Panc1 (cell line): ENCODE measurements around the gene UGT1A9. TPM values are rescaled to one million over a fixed set of nuclear protein-coding genes. Genes with fewer than 3 reads are reported as not detected.

ENCODE experiments used
- ATAC-seq: fragments of 200-7000 bp; cut with Tn5 transposase; 2 replicates; pipeline ENCODE4 v1.9.1; 2020; ENCODE audit warnings: mild to moderate bottlenecking, moderate library complexity
- BruUV-seq: library from RNA; stranded (reverse); fragments of 400-500 nt; replicated peaks from 2 replicates; lab custom pipeline; 2021; lab: Mats Ljungman, UMichigan
- CTCF ChIA-PET: fragments of 300-600 bp; sonication (Branson Sonifier 250); formaldehyde crosslinking; loops from one replicate; lab custom pipeline; 2022; ENCODE audit warnings: antibody characterized with exemption; lab: Charles Lee
- POLR2A ChIA-PET: fragments of 300-600 bp; sonication (Branson Sonifier 250); formaldehyde crosslinking; loops from one replicate; lab custom pipeline; 2022; ENCODE audit warnings: antibody characterized with exemption; lab: Charles Lee
- DNase-seq: peaks from one replicate; pipeline ENCODE4 v3.0.0-alpha.2; 2010; ENCODE audit warnings: low read depth, low spot score
- H3K27ac ChIP-seq: 2 replicates; pipeline ENCODE4 v1.5.1; 2011; ENCODE audit warnings: mild to moderate bottlenecking, low read length, inconsistent platforms
- H3K27me3 ChIP-seq: fragments of 200-500 bp; sonication (Bioruptor generic); 2 replicates; pipeline ENCODE4 v1.6.0; 2014; ENCODE audit warnings: low read length, inconsistent platforms; ENCODE audit not compliant: control insufficient read depth, insufficient read depth
- H3K36me3 ChIP-seq: fragments of 200-500 bp; sonication (Bioruptor generic); 2 replicates; pipeline ENCODE4 v1.5.1; 2014; ENCODE audit warnings: inconsistent platforms, mild to moderate bottlenecking, low read length, moderate library complexity; ENCODE audit not compliant: control insufficient read depth, insufficient read depth
- H3K4me1 ChIP-seq: 2 replicates; pipeline ENCODE4 v1.5.1; 2011; ENCODE audit warnings: inconsistent platforms, mild to moderate bottlenecking, low read length, moderate library complexity; ENCODE audit not compliant: control insufficient read depth, insufficient read depth
- H3K4me3 ChIP-seq, 2 experiments: 2 replicates each; pipeline ENCODE4 v1.5.1; 2011 to 2012; ENCODE audit warnings: low read depth in 2 of 2, low read length in 2 of 2, mild to moderate bottlenecking in 2 of 2, inconsistent platforms in 1 of 2, moderate library complexity in 1 of 2
- H3K9me3 ChIP-seq: fragments of 200-500 bp; sonication (Bioruptor generic); 2 replicates; pipeline ENCODE4 v1.5.1; 2014; ENCODE audit warnings: low read depth, mild to moderate bottlenecking, inconsistent platforms, low read length, moderate library complexity; ENCODE audit not compliant: control insufficient read depth, insufficient read depth
- POLR2AphosphoS5 ChIP-seq: IDR thresholded peaks from 2 replicates; pipeline ENCODE4 v1.6.1; 2012; ENCODE audit warnings: mild to moderate bottlenecking, low read depth, low read length, moderate library complexity
- SIN3A ChIP-seq: IDR thresholded peaks from 2 replicates; pipeline ENCODE4 v1.6.1; 2012; ENCODE audit warnings: low read depth, mild to moderate bottlenecking, low read length, moderate library complexity, borderline replicate concordance; ENCODE audit not compliant: insufficient read depth
- TCF7L2 ChIP-seq: IDR thresholded peaks from 2 replicates; pipeline ENCODE4 v1.6.1; 2011; ENCODE audit warnings: mild to moderate bottlenecking, low read depth, low read length, inconsistent platforms
- in situ Hi-C: cut with HindIII; loops from 2 replicates; pipeline ENCODE4 v1.10.0; 2016; ENCODE audit warnings: low sequenced_read_pairs, low pct_unique_long_range_greater_than_20kb
- intact Hi-C: fragments of 100-400 bp; cut with micrococcal nuclease; formaldehyde crosslinking; loops from one replicate; pipeline ENCODE4 v1.10.0; 2022; ENCODE audit not compliant: unreplicated experiment
- total RNA-seq: library from RNA; stranded (reverse); gene quantifications from one replicate; pipeline ENCODE4 v1.2.1, GENCODE V29; 2021; ENCODE audit not compliant: unreplicated experiment
- TF ChIP-seq, protein P1 (sequence below): fragments of 450-650 bp; IDR thresholded peaks from 2 replicates; pipeline ENCODE4 v1.5.1; 2017; ENCODE audit warnings: mild to moderate bottlenecking
- TF ChIP-seq, protein P2 (sequence below), 2 experiments: IDR thresholded peaks; 2 replicates each; pipeline ENCODE4 v1.6.1; 2011 to 2012; ENCODE audit warnings: low read depth in 2 of 2, control low read depth in 1 of 2, low read length in 1 of 2, mild to moderate bottlenecking in 1 of 2, moderate library complexity in 1 of 2; ENCODE audit not compliant: insufficient read depth in 1 of 2

Gene UGT1A9
- total RNA-seq, 1 experiment from 2014 or later, result not detected

DNA sequence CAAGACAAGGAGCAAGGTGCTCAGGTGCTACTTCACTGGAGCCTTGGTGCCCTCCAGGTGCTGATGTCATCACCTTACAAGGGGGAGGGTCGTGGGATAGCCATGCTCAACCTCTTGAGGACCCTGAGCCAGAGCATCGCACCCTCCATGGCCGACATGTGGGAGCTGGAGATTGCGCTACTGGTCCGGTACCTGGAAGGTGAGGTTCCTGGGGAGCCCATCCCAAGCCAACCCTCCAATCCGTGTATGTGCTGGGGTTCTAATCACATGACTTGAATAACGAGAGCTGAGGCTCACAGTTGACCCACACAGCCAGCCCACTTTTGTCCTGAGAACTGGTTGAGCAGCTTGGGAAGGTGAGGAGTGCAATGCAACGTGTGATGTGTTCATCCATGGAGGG lies 132.3 kb downstream of the UGT1A9 start:
- ChIA-PET CTCF (no interaction called here), POLR2A (no interaction called here)

DNA sequence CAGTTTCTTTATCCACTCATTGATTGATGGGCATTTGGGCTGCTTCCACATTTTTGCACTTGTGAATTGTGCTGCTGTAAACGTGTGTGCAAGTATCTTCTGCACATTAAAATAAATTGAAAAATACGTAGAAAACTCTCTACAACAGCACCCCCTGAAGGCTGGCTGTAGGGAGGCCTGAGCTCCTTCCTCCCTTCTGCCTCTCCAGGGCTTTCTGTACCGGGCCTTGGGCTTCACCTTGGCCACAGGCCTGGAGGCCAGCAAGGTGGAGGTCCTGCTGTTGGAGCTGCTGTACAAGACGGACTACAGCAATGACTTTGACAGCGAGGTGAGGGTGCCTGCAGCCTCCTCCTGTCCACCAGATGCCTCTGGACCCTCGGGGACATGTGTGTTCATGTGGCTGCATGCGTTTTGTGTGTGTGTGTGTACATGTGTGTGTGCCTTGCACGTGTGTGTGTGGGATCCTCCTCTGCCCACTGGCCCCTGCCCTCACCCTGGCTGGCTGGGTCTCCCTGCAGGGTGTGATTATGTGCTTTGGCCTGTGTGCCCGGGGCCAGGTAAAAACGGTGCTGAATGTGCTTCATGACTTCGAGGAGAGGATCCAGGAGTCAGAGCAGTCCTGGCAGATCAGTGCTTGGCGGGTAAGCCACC lies 135.6 kb downstream of the UGT1A9 start:
- DNase-seq, result no peak

More for the DNA sequence above, 132.3 kb downstream of the UGT1A9 start:
- no TSS peak for BruUV-seq
- Histone ChIP-seq H3K4me1 (no peaks in the 10 kb centered on the region), H3K4me3 (no peak overlapping the region), H3K27me3 (no peaks in the 10 kb centered on the region; the same call in 1 of the 2 replicates), H3K36me3 (no peaks in the 10 kb centered on the region), H3K9me3 (no peaks in the 10 kb centered on the region), H3K27ac (no peak overlapping the region)
- TF ChIP-seq, protein P1, sequence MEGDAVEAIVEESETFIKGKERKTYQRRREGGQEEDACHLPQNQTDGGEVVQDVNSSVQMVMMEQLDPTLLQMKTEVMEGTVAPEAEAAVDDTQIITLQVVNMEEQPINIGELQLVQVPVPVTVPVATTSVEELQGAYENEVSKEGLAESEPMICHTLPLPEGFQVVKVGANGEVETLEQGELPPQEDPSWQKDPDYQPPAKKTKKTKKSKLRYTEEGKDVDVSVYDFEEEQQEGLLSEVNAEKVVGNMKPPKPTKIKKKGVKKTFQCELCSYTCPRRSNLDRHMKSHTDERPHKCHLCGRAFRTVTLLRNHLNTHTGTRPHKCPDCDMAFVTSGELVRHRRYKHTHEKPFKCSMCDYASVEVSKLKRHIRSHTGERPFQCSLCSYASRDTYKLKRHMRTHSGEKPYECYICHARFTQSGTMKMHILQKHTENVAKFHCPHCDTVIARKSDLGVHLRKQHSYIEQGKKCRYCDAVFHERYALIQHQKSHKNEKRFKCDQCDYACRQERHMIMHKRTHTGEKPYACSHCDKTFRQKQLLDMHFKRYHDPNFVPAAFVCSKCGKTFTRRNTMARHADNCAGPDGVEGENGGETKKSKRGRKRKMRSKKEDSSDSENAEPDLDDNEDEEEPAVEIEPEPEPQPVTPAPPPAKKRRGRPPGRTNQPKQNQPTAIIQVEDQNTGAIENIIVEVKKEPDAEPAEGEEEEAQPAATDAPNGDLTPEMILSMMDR, result no peak
- TF ChIP-seq, protein P2, sequence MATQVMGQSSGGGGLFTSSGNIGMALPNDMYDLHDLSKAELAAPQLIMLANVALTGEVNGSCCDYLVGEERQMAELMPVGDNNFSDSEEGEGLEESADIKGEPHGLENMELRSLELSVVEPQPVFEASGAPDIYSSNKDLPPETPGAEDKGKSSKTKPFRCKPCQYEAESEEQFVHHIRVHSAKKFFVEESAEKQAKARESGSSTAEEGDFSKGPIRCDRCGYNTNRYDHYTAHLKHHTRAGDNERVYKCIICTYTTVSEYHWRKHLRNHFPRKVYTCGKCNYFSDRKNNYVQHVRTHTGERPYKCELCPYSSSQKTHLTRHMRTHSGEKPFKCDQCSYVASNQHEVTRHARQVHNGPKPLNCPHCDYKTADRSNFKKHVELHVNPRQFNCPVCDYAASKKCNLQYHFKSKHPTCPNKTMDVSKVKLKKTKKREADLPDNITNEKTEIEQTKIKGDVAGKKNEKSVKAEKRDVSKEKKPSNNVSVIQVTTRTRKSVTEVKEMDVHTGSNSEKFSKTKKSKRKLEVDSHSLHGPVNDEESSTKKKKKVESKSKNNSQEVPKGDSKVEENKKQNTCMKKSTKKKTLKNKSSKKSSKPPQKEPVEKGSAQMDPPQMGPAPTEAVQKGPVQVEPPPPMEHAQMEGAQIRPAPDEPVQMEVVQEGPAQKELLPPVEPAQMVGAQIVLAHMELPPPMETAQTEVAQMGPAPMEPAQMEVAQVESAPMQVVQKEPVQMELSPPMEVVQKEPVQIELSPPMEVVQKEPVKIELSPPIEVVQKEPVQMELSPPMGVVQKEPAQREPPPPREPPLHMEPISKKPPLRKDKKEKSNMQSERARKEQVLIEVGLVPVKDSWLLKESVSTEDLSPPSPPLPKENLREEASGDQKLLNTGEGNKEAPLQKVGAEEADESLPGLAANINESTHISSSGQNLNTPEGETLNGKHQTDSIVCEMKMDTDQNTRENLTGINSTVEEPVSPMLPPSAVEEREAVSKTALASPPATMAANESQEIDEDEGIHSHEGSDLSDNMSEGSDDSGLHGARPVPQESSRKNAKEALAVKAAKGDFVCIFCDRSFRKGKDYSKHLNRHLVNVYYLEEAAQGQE (IDR thresholded peaks at IDR 0.05; ENCODE audit: insufficient read depth in 1 of 2, low read depth in 2 of 2, low read length in 1 of 2), result no peak
- TF ChIP-seq POLR2AphosphoS5, result no peak
- TF ChIP-seq SIN3A, result no peak
- TF ChIP-seq TCF7L2, result no peak
- in situ Hi-C loops (no loop called here), intact Hi-C loops (no loop called here)
- DNase-seq (no peak), ATAC-seq (no peak)

More for the DNA sequence above, 135.6 kb downstream of the UGT1A9 start:
- no peak for TF ChIP-seq TCF7L2
- no peak for TF ChIP-seq SIN3A
- intact Hi-C loops (no loop called here), in situ Hi-C loops (no loop called here)
- no peaks in the 10 kb centered on the region; the same call in 1 of the 2 replicates for H3K27me3 ChIP-seq
- H3K27ac ChIP-seq, result no peak overlapping the region
- no TSS peak for BruUV-seq
- no peak for ATAC-seq
- H3K4me3 ChIP-seq, result no peak overlapping the region
- CTCF ChIA-PET, result no interaction called here
- H3K4me1 ChIP-seq, result no peaks in the 10 kb centered on the region
- POLR2A ChIA-PET, result no interaction called here
- H3K9me3 ChIP-seq, result no peaks in the 10 kb centered on the region
- no peaks in the 10 kb centered on the region for H3K36me3 ChIP-seq
